Measurements from ENCODE around the gene TMEM94. TPM values are rescaled to one million over a fixed set of nuclear protein-coding genes. Genes with fewer than 3 reads are reported as not detected.

TMEM94 gene
- total RNA-seq, 1 donor from 2014 or later: 125 TPM

DNA sequence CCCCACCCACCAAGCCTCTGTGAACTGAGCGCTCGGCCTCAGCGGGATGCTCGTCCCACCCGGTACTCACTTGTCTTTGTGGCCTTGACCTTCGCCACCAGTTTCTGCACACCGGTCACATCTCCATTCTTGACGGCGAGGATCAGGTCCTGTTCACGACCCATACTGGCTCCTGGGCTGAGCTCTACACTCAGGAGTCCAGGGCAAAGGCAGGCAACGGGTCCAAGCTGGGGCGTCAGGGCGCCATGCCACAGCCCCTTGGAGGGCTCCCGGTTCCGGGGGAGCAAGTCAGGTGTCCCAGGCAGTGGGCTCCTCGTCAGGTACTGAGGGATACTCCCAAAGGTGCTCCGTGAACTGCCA, 57.2 kb downstream of the TMEM94 start:
- intact Hi-C loops (cut with DNase I): loop anchor here (10.0 kb wide), 1 partner anchor 479 kb away; no protein-coding TSS in a partner anchor
- Histone ChIP-seq H3K4me3 (peak overlapping the region; percentile 78 to 82), H3K27ac (peak overlapping the region; percentile 74 to 88), H3K4me1 (peaks cover 25 to 59% of the 10 kb centered on the region in 2 donors), H3K9me3 (no peaks in the 10 kb centered on the region), H3K36me3 (no peaks in the 10 kb centered on the region), H3K27me3 (no peaks in the 10 kb centered on the region)
- DNase-seq (ENCODE audit: low spot score in 2 of 2): no peak
- TF ChIP-seq, protein P1, sequence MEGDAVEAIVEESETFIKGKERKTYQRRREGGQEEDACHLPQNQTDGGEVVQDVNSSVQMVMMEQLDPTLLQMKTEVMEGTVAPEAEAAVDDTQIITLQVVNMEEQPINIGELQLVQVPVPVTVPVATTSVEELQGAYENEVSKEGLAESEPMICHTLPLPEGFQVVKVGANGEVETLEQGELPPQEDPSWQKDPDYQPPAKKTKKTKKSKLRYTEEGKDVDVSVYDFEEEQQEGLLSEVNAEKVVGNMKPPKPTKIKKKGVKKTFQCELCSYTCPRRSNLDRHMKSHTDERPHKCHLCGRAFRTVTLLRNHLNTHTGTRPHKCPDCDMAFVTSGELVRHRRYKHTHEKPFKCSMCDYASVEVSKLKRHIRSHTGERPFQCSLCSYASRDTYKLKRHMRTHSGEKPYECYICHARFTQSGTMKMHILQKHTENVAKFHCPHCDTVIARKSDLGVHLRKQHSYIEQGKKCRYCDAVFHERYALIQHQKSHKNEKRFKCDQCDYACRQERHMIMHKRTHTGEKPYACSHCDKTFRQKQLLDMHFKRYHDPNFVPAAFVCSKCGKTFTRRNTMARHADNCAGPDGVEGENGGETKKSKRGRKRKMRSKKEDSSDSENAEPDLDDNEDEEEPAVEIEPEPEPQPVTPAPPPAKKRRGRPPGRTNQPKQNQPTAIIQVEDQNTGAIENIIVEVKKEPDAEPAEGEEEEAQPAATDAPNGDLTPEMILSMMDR (IDR thresholded peaks at IDR 0.05): no peak

DNA sequence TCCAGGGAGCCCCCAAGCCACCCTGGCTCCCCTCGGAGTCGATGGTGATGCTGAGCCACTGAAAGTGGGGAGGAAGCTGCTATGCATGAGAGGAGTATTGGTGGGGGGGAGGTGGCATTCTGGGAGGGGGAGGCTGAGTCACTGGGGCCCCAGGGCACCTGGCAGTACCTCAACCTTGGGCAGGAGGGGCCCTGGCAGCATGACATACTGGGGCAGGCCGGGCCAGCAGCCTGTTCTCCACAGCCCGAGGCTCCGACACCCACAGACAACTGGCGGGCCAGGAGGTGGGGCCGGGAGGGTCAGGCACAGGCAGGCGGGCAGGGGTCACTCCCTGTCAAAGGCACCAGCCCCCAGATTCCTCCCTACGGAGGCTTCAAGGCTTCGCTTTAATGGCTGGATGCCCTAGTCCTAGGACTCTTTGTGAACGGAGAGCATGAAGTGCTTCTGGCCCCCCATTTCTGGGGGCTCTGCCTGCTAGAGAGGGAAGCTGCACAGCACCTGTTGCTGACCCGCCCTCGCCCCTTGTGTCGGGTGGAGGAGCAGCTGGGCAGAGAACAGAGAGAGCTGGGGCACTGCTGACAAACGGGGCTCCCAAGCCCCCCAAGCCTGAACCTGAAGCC, 58.0 kb downstream of the TMEM94 start:
- Histone ChIP-seq H3K4me1 (peaks cover 25 to 53% of the 10 kb centered on the region in 2 donors), H3K4me3 (peak overlapping the region; percentile 78 to 82), H3K27ac (peak overlapping the region; percentile 74 to 88), H3K36me3 (no peaks in the 10 kb centered on the region), H3K27me3 (no peaks in the 10 kb centered on the region), H3K9me3 (no peaks in the 10 kb centered on the region)
- no peak for DNase-seq (ENCODE audit: low spot score in 2 of 2)
- intact Hi-C loops (cut with DNase I): loop anchor here (2.0 to 10.0 kb wide), 3 partner anchors 58 to 480 kb away; partner anchors contain the start of gene TMEM94
- TF ChIP-seq, protein P1 (IDR thresholded peaks at IDR 0.05): no peak

DNA sequence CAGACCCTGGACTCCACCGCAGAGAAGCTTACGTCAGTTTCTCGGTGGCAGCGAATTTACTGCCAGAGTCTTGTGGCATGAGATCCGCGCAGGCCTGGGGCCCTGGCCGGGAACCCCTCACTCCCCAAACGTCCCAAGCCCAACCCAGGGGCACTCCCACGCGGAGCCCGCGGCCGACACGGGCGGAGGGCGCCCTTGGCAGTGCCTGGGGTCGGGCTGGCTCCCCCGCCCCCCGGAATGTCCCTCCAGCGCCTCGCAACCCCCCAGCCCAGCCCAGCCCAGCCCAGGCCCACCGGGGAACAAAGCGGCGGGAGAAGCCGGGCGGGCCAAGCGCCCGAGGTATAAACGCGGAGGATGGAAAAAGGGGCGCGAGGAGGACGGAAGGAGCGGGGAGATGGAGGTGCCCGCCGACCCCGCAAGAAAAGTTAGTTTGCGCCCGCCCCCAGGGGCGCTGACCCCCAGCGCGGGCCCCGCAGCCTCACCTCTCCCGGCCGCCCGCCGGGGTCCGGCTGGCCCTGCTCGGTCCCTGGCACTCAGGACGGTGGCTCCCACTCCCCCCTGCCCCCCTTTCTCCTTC, 58.6 kb downstream of the TMEM94 start:
- peak overlapping the region; percentile 74 to 88 for H3K27ac ChIP-seq
- intact Hi-C loops (cut with DNase I): loop anchor here (1.0 to 10.0 kb wide), 5 partner anchors 58 to 480 kb away; partner anchors contain the start of genes GRB2 and TMEM94
- H3K9me3 ChIP-seq: no peaks in the 10 kb centered on the region
- H3K4me1 ChIP-seq: peaks cover 25 to 47% of the 10 kb centered on the region in 2 donors
- no peak for DNase-seq (ENCODE audit: low spot score in 2 of 2)
- H3K36me3 ChIP-seq: peaks cover 0 to 2% of the 10 kb centered on the region in 2 donors
- TF ChIP-seq, protein P1 (IDR thresholded peaks at IDR 0.05): no peak
- H3K4me3 ChIP-seq: peak overlapping the region; percentile 78 to 82
- no peaks in the 10 kb centered on the region for H3K27me3 ChIP-seq

DNA sequence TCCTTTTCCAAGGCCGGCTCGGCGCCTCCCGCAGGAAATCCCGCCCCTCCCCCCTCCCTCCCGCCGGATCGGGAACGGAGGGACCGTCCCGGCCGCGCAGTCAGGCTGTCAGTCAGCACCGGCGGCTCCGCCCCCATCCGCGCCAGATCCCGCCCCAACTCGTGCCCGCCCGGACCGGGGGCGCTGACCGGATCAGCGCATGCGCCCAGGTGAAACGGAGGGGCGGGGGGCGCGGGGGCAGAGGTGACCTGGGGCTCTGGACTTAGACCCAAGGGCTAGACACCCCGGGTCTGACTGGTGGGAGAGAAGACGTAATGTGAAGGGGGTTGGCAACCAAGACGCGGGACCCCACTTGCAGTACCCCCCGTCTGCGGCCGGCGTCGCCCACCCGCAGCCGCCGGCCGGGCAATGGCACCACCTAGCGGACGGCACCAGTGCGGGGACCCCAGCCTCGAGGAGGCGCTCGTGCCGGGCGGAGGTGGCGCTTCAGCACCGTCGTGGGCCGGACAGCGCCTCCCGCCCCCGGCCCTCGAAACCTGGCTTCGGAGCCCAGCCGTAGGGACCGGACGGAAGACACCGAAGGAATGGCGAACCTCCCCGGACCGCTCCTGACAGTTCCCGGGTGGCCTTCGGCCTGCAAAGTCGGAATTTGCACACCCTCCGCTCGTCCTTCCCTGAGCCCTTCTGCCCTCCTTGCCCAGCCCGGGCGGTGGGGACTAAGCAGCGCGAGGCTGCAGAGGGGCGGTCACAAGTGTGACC, 59.2 kb downstream of the TMEM94 start, which contains the start of gene CASKIN2:
CASKIN2 (minus strand) TSS at position 42 of the 759 bp plus-strand sequence. CDS start 1,733 bp downstream, outside the sequence.
- Histone ChIP-seq H3K27ac (peak within 1 kb of the TSS; percentile 74 to 88), H3K36me3 (peaks cover 0 to 4% of the 10 kb centered on the region in 2 donors), H3K4me1 (peaks cover 25 to 41% of the 10 kb centered on the region in 2 donors), H3K27me3 (no peaks in the 10 kb centered on the region), H3K9me3 (no peaks in the 10 kb centered on the region), H3K4me3 (peak within 1 kb of the TSS; percentile 78 to 82)
- TF ChIP-seq, protein P1 (IDR thresholded peaks at IDR 0.05): peak; percentile 99 to 100 (median 99)
- intact Hi-C loops (cut with DNase I): loop anchor here (1.0 to 10.0 kb wide), 5 partner anchors 59 to 481 kb away; partner anchors contain the start of genes GRB2 and TMEM94
- DNase-seq (ENCODE audit: low spot score in 2 of 2): peak; percentile 77 to 96

DNA sequence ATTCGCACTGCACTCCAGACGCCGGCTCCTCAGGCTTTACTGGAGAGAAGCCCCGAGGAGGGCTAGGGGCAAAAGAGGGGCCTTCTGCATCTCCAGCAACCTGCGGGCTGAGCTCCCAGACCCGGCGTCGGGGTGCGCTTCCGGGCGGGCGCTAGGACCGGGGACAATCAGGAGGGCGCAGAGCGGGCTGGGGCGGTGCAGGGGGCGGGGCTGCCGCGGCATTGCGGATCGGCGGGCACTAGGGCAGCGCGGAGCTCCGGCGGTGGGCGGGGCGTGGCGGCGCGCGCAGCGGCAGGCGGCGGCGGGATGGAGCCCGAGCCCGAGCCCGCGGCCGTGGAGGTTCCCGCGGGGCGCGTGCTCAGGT, 59.8 kb downstream of the TMEM94 start, which contains the start of gene TSEN54:
TSEN54 (plus strand) TSS at position 274 of the 364 bp plus-strand sequence; CDS start at position 307, 33 bp downstream.
- Histone ChIP-seq H3K4me1 (peaks cover 23 to 38% of the 10 kb centered on the region in 2 donors), H3K27ac (peak within 1 kb of the TSS; percentile 74 to 88), H3K27me3 (no peaks in the 10 kb centered on the region), H3K9me3 (no peaks in the 10 kb centered on the region), H3K36me3 (peaks cover 0 to 4% of the 10 kb centered on the region in 2 donors), H3K4me3 (peak within 1 kb of the TSS; percentile 78 to 82)
- TF ChIP-seq, protein P1 (IDR thresholded peaks at IDR 0.05): no peak
- intact Hi-C loops (cut with DNase I): loop anchor here (10.0 kb wide), 1 partner anchor 481 kb away; no protein-coding TSS in a partner anchor
- peak; percentile 65 to 96 for DNase-seq (ENCODE audit: low spot score in 2 of 2)
